K562 (cell line): ENCODE measurements around the gene ATP6V0E1. TPM values are rescaled to one million over a fixed set of nuclear protein-coding genes. Genes with fewer than 3 reads are reported as not detected.

Source experiments
- BRD9 ChIP-seq: fragments of 450-650 bp; IDR thresholded peaks from 2 replicates; pipeline ENCODE4 v1.6.1; 2018; ENCODE audit warnings: low read depth; ENCODE audit not compliant: partially characterized antibody
- CREB1 ChIP-seq, 2 experiments: sonication (generic) in 1 of 2; formaldehyde crosslinking in 1 of 2; IDR thresholded peaks; 2 replicates each; pipeline versions ENCODE4 v1.6.1 to v1.8.0; 2012 to 2022; ENCODE audit warnings: inconsistent platforms in 1 of 2, mild to moderate bottlenecking in 1 of 2, missing genetic modification reagents in 1 of 2, moderate library complexity in 1 of 2
- FOS ChIP-seq: IDR thresholded peaks from 3 replicates; pipeline ENCODE4 v1.6.1; 2011; ENCODE audit not compliant: insufficient read length; ENCODE audit errors: extremely low read depth
- KAT2B ChIP-seq: IDR thresholded peaks from one replicate; pipeline ENCODE4 v1.6.1; 2012; ENCODE audit warnings: low read depth, mild to moderate bottlenecking, control low read depth, inconsistent platforms, low read length, moderate library complexity
- MCM5 ChIP-seq: fragments of 450-650 bp; IDR thresholded peaks from 2 replicates; pipeline ENCODE4 v1.6.1; 2016; ENCODE audit warnings: low read depth
- MEIS2 ChIP-seq: fragments of 450-650 bp; IDR thresholded peaks from 2 replicates; pipeline ENCODE4 v1.6.1; 2014; ENCODE audit warnings: mild to moderate bottlenecking; ENCODE audit not compliant: partially characterized antibody
- MTA3 ChIP-seq: fragments of 450-650 bp; formaldehyde crosslinking; IDR thresholded peaks from 2 replicates; pipeline ENCODE4 v1.6.1; 2017; ENCODE audit warnings: mild to moderate bottlenecking, borderline replicate concordance
- MYC ChIP-seq, 2 experiments: fragments of 250-450 bp in 1 of 2; sonication (Bioruptor Pico) in 1 of 2; IDR thresholded peaks; 2 replicates each; pipeline versions ENCODE4 v1.5.1 to v1.6.1; 2012 to 2021; ENCODE audit warnings: low read depth in 2 of 2, borderline replicate concordance in 1 of 2, improper control_type of control experiment in 1 of 2, low read length in 1 of 2, mild to moderate bottlenecking in 1 of 2, moderate library complexity in 1 of 2
- NCOR1 ChIP-seq: fragments of 450-650 bp; IDR thresholded peaks from 2 replicates; pipeline ENCODE4 v1.6.1; 2016; ENCODE audit warnings: mild to moderate bottlenecking, moderate library complexity
- NR1H2 ChIP-seq: sonication (generic); formaldehyde crosslinking; IDR thresholded peaks from 2 replicates; pipeline ENCODE4 v1.4.0; 2020; ENCODE audit warnings: mild to moderate bottlenecking, missing genetic modification reagents
- NR2C2 ChIP-seq, 2 experiments: fragments of 200-800 bp in 1 of 2; sonication (Bioruptor generic) in 1 of 2; sonication (generic) in 1 of 2; formaldehyde crosslinking in 1 of 2; IDR thresholded peaks; 2 replicates each; pipeline versions ENCODE4 v1.6.1 to v1.8.0; 2016 to 2022; ENCODE audit warnings: mild to moderate bottlenecking in 1 of 2, missing compliant biosample characterization in 1 of 2, missing genetic modification characterization in 1 of 2, missing genetic modification reagents in 1 of 2
- PCBP2 ChIP-seq: fragments of 200-400 bp; formaldehyde crosslinking; IDR thresholded peaks from 2 replicates; pipeline ENCODE4 v1.6.1; 2018; ENCODE audit warnings: low read length, low read depth, mild to moderate bottlenecking, moderate library complexity; ENCODE audit not compliant: poor library complexity, severe bottlenecking
- POLR2AphosphoS5 ChIP-seq: IDR thresholded peaks from 2 replicates; pipeline ENCODE4 v1.6.1; 2011; ENCODE audit warnings: mild to moderate bottlenecking, low read depth, low read length, moderate library complexity; ENCODE audit not compliant: control insufficient read depth, insufficient read depth
- POU5F1 ChIP-seq: fragments of 150-350 bp; IDR thresholded peaks from 2 replicates; pipeline ENCODE4 v1.6.1; 2014; ENCODE audit warnings: borderline replicate concordance, low read length, low read depth, mild to moderate bottlenecking; ENCODE audit not compliant: partially characterized antibody
- TBL1XR1 ChIP-seq, 2 experiments: IDR thresholded peaks; 2 replicates each; pipeline ENCODE4 v1.6.1; 2012; ENCODE audit warnings: improper control_type of control experiment in 2 of 2, low read length in 2 of 2, mild to moderate bottlenecking in 1 of 2
- TCF15 ChIP-seq: fragments of 250-450 bp; sonication (Bioruptor Pico); IDR thresholded peaks from 2 replicates; pipeline ENCODE4 v1.8.0; 2022; ENCODE audit warnings: moderate library complexity, mild to moderate bottlenecking, inconsistent platforms
- USF1 ChIP-seq: sonication (generic); formaldehyde crosslinking; IDR thresholded peaks from 2 replicates; pipeline ENCODE4 v1.9.0; 2022; ENCODE audit warnings: mild to moderate bottlenecking, missing genetic modification reagents
- ZBED1 ChIP-seq: IDR thresholded peaks from 2 replicates; pipeline ENCODE4 v1.6.1; 2014
- ZNF217 ChIP-seq: sonication (generic); formaldehyde crosslinking; IDR thresholded peaks from 2 replicates; pipeline ENCODE4 v1.8.0; 2022; ENCODE audit warnings: mild to moderate bottlenecking, missing genetic modification reagents
- ZNF274 ChIP-seq: IDR thresholded peaks from 2 replicates; pipeline ENCODE4 v1.6.1; 2011; ENCODE audit warnings: low read depth, mild to moderate bottlenecking, low read length, moderate library complexity, borderline replicate concordance
- ZNF766 ChIP-seq: fragments of 200-800 bp; sonication (Bioruptor generic); conservative IDR thresholded peaks from 2 replicates; pipeline ENCODE4 v1.6.1; 2016; ENCODE audit warnings: missing genetic modification characterization, missing compliant biosample characterization
- polyA plus RNA-seq, 8 experiments: library from polyadenylated mRNA; depleted of rRNA in 4 of 8; stranded (reverse) in 5 of 8; unstranded in 3 of 8; fragments of >200 nt; fragmentation: Nextera tagmentation in 2 of 8; fragmentation: Illumina TruSeq in 1 of 8; extraction: Ambion mirVana in 2 of 8; extraction: Trizol in 1 of 8; gene quantifications; 2 replicates each; pipeline versions ENCODE4 v1.2.1 to v1.2.3, GENCODE V29; 2011 to 2014; ENCODE audit warnings: inconsistent platforms in 1 of 8, missing spikeins in 1 of 8
- total RNA-seq, 7 experiments: library from RNA; depleted of rRNA in 6 of 7; stranded (reverse); fragments of >200 nt in 6 of 7; fragmentation: Illumina TruSeq in 2 of 7; extraction: Trizol in 2 of 7; gene quantifications; 2 replicates each; pipeline versions ENCODE4 v1.2.1 to v1.2.3, GENCODE V29; 2011 to 2021; ENCODE audit warnings: low replicate concordance in 1 of 7
- TF ChIP-seq, protein P1 (sequence below): fragments of 450-650 bp; IDR thresholded peaks from 2 replicates; pipeline ENCODE4 v1.6.1; 2018; ENCODE audit not compliant: partially characterized antibody

The ATP6V0E1 gene
- total and polyA plus RNA-seq, 9 of the 15 experiments (the other 6 are each of a cell fraction or from before 2014, with no cell fraction given), result 63.8 to 395 (median 112) TPM

DNA sequence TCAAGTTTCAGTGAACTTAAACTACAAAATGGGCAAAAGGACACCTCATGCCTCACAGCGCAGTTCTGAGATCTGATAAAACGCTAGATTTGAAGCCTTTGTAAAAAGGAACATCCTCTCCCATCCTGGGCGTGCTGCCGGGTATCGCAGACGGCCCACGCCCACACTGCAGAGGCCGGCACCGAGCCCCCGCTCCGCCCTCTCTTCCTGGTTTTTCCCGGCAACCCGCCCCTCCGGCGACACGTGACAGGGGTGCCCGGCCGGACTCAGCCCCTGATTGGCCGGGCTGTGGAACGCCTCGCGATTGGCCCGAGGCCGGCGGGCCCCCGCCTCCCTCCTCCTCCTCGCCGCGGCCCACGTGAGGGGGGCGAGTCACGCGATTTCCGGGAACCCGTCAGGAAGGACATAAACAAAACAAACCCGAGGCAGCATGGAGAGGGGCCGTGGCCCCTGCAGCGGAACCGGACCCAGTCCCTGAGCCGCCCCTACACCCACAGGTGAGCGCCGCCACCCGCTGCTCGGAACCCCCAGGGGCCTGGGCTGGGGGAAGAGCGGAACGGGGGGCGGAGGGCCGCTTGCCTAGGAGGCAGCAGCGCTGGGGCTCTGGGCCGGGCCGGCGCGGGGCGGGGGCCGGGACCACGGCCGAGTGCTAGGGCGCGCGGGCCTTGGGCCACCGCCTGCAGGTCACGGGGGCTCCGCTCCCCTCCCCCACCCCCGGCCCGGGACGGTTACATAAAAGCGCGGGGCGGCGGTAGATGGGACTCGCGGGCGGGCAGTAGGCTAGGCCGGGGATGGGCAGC is 72.6 kb downstream of the ATP6V0E1 start, which contains the start of gene CREBRF (continued):
- no peak for TF ChIP-seq CREB1 (IDR thresholded peaks at IDR 0.05)
- peak; percentile 54; the same call in 1 of the 2 replicates for TF ChIP-seq CREB1 (CRISPR knock-in tag; IDR thresholded peaks at IDR 0.05)
- TF ChIP-seq KAT2B, result no peak
- no peak for TF ChIP-seq NR1H2 (CRISPR knock-in tag)
- no peak for TF ChIP-seq BRD9
- TF ChIP-seq MYC (IDR thresholded peaks at IDR 0.05; ENCODE audit: low read depth, low read length), result peak; percentile 78
- TF ChIP-seq MYC (CRISPR knock-in tag; IDR thresholded peaks at IDR 0.05; ENCODE audit: borderline replicate concordance, low read depth), result no peak; the same call in 1 of the 2 replicates
- no peak for TF ChIP-seq POU5F1
- no peak for TF ChIP-seq ZNF217 (CRISPR knock-in tag)
- peak in 1 of 2 experiments; percentile 35; a peak in 1 of 4 replicates for TF ChIP-seq TBL1XR1 (IDR thresholded peaks at IDR 0.05; ENCODE audit: low read length in 2 of 2)
- no peak for TF ChIP-seq ZNF274
- no peak for TF ChIP-seq POLR2AphosphoS5
- no peak for TF ChIP-seq PCBP2
- no peak for TF ChIP-seq MCM5
- no peak for TF ChIP-seq ZBED1
- peak; percentile 99 for TF ChIP-seq USF1 (CRISPR knock-in tag)
- no peak for TF ChIP-seq NCOR1
- TF ChIP-seq FOS, result peak; percentile 66
- no peak for TF ChIP-seq TCF15
- TF ChIP-seq MEIS2, result peak; percentile 55
- TF ChIP-seq MTA3, result no peak; the same call in 1 of the 2 replicates
- TF ChIP-seq, protein P1, sequence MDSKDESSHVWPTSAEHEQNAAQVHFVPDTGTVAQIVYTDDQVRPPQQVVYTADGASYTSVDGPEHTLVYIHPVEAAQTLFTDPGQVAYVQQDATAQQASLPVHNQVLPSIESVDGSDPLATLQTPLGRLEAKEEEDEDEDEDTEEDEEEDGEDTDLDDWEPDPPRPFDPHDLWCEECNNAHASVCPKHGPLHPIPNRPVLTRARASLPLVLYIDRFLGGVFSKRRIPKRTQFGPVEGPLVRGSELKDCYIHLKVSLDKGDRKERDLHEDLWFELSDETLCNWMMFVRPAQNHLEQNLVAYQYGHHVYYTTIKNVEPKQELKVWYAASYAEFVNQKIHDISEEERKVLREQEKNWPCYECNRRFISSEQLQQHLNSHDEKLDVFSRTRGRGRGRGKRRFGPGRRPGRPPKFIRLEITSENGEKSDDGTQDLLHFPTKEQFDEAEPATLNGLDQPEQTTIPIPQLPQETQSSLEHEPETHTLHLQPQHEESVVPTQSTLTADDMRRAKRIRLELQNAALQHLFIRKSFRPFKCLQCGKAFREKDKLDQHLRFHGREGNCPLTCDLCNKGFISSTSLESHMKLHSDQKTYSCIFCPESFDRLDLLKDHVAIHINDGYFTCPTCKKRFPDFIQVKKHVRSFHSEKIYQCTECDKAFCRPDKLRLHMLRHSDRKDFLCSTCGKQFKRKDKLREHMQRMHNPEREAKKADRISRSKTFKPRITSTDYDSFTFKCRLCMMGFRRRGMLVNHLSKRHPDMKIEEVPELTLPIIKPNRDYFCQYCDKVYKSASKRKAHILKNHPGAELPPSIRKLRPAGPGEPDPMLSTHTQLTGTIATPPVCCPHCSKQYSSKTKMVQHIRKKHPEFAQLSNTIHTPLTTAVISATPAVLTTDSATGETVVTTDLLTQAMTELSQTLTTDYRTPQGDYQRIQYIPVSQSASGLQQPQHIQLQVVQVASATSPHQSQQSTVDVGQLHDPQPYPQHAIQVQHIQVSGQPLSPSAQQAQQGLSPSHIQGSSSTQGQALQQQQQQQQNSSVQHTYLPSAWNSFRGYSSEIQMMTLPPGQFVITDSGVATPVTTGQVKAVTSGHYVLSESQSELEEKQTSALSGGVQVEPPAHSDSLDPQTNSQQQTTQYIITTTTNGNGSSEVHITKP, result no peak
- peak; percentile 54; the same call in 1 of the 2 replicates for TF ChIP-seq ZNF766
- no peak for TF ChIP-seq NR2C2 (CRISPR knock-in tag; IDR thresholded peaks at IDR 0.05)
- no peak; the same call in 1 of the 2 replicates for TF ChIP-seq NR2C2 (tag; IDR thresholded peaks at IDR 0.05)
